ENCODE data around the gene PPP1R8. TPM values are rescaled to one million over a fixed set of nuclear protein-coding genes. Genes with fewer than 3 reads are reported as not detected.

PPP1R8 gene
- total and polyA plus RNA-seq, 8 donors = 0.58 to 40.0 (median 22.3) TPM

DNA sequence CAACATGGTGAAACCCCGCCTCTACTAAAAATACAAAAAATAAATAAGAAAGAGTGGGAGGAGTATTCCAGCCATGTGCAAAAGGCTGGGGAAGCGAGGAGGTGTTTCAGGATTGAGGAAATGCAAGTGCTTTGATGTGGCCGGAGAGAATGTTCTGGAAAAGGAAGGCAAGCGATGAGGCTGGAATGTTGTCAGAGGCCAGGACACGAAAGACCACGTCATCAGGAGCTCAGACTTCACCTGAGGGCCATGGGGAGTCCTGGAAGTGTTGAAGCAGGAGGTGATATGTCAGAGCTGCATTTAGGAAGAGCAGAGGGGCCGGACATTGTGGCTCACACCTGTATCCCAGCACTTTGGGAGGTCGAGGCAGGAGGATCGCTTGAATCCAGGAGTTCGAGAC, 30.9 kb downstream of the PPP1R8 start:
- H3K36me3 ChIP-seq = no peaks in the 10 kb centered on the region
- no peaks in the 10 kb centered on the region for H3K9me3 ChIP-seq
- H3K27me3 ChIP-seq = no peaks in the 10 kb centered on the region
- intact Hi-C loops (cut with DNase I; ENCODE audit: low total_unique reads) = loop anchor here (10.0 kb wide), 1 partner anchor 113 kb away; no protein-coding TSS in a partner anchor
- H3K27ac ChIP-seq = no peak overlapping the region
- no peak for TF ChIP-seq EP300 (IDR thresholded peaks at IDR 0.05)
- no peak for TF ChIP-seq CTCF (IDR thresholded peaks at IDR 0.05)
- no peak for TF ChIP-seq POLR2AphosphoS5 (IDR thresholded peaks at IDR 0.05)
- TF ChIP-seq POLR2A (IDR thresholded peaks at IDR 0.05) = no peak
- H3K4me3 ChIP-seq = no peak overlapping the region
- peaks cover 0 to 18% (median 3%) of the 10 kb centered on the region in 4 donors for H3K4me1 ChIP-seq
- WGBS, 5 donors = 86 to 89% (median 87%) methylated on average over 10 of the region's 10 CpGs
- DNase-seq = no peak

DNA sequence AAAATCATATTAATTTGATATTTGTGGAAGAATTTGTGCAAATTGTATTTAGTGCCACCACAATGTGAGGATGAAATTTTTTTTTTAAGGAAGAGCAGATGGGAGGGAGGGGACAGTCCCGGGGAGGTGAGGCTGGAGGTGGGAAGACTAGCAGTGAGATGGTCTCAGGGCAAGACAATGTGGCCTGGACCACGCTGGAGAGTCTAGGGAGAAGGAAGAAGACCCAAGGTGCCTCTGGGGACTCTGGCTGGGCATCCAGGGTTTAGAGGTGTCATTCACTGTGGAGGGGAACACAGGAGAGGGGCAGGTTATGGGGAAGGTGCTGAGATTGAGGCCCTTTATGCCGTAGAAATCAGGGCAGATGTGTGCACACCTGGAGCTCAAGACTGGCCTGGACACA, 31.4 kb downstream of the PPP1R8 start:
- Histone ChIP-seq H3K4me3 (no peak overlapping the region), H3K9me3 (no peaks in the 10 kb centered on the region), H3K27me3 (no peaks in the 10 kb centered on the region), H3K36me3 (no peaks in the 10 kb centered on the region), H3K27ac (peak overlapping the region in 2 of 5 donors; percentile 75 to 81), H3K4me1 (peaks cover 0 to 18% (median 3%) of the 10 kb centered on the region in 4 donors)
- no peak for DNase-seq
- 80 to 93% (median 87%) methylated on average over 3 of the region's 3 CpGs for WGBS, 5 donors
- intact Hi-C loops (cut with DNase I; ENCODE audit: low total_unique reads) = loop anchor here (10.0 kb wide), 1 partner anchor 113 kb away; no protein-coding TSS in a partner anchor
- TF ChIP-seq POLR2AphosphoS5 (IDR thresholded peaks at IDR 0.05) = no peak
- TF ChIP-seq EP300 (IDR thresholded peaks at IDR 0.05) = no peak
- TF ChIP-seq POLR2A (IDR thresholded peaks at IDR 0.05) = no peak
- no peak for TF ChIP-seq CTCF (IDR thresholded peaks at IDR 0.05)

DNA sequence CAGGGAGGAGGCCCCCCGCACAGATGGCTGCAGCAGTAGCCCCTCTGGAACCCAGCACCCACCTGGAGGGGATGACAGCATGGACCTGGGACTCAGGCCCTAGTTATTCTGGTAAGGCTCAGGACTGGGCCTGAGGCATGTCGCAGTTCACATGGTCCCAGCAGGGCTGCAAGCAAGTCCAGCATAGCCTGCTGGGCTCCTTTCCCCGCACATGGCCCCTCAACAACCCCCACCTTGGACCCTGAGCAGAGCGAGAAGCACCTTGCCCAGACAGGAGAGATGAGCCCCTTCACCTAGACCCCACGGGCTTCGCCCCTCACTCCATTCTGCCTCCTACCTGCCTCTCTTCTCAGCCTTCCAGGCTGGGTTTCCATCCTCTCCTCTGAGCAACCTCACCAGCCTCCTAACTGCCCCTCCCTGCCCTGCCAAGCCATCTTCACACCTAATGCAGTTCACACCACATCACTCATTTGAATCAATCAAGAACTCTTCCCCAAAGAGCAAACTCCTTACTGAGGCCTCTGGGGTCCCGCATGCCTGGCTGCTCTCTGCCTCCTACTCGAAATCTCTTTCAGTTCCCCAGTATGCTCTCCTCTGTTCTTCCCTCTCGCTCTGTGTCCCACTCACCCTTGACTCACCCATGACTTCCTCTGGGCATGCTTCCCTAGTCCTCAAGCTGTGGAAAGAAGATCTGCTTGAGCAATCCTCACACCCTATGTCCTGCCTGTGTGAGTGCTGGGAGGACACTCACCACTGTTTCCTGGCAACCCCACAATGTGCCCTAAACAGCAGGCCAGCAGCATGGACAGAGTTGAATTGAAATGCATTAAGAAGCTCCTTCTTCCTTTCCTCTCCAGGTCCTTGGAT, 32.3 kb downstream of the PPP1R8 start:
- H3K9me3 ChIP-seq = no peaks in the 10 kb centered on the region
- peaks cover 0 to 16% (median 3%) of the 10 kb centered on the region in 4 donors for H3K4me1 ChIP-seq
- no peak overlapping the region for H3K4me3 ChIP-seq
- H3K27ac ChIP-seq = peak overlapping the region in 4 of 5 donors; percentile 49 to 81 (median 63)
- intact Hi-C loops (cut with DNase I; ENCODE audit: low total_unique reads) = loop anchor here (10.0 kb wide), 1 partner anchor 112 kb away; no protein-coding TSS in a partner anchor
- H3K27me3 ChIP-seq = no peaks in the 10 kb centered on the region
- peak in 1 of 2 donors; percentile 74 for DNase-seq
- TF ChIP-seq CTCF (IDR thresholded peaks at IDR 0.05) (no peak), EP300 (IDR thresholded peaks at IDR 0.05) (no peak), POLR2A (IDR thresholded peaks at IDR 0.05) (no peak), POLR2AphosphoS5 (IDR thresholded peaks at IDR 0.05) (peak in 2 of 3 donors; percentile 49 to 66)
- no peaks in the 10 kb centered on the region for H3K36me3 ChIP-seq
- WGBS, 5 donors = 68 to 89% (median 88%) methylated on average over 7 to 9 of the region's 9 CpGs

DNA sequence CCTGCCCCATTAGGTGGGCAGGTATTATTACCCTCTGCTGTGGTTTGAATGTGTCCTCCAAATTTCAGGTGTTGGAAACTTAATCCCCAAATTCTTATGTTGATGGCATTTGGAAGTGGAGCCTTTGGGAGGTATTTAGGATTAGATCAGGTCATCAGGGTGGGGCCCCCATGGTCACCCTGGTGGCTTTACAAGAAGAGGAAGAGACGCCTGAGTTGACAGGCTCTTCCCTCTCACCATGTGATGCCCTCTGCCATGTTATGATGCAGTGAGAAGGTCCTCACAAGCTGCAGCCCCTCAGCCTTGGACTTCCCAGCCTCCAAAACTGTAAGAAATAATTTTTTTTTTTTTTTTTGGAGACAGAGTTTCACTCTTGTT, 32.9 kb downstream of the PPP1R8 start:
- Histone ChIP-seq H3K36me3 (no peaks in the 10 kb centered on the region), H3K4me3 (no peak overlapping the region), H3K27me3 (no peaks in the 10 kb centered on the region), H3K27ac (peak overlapping the region in 4 of 5 donors; percentile 38 to 81 (median 60)), H3K4me1 (peaks cover 0 to 13% (median under 1%) of the 10 kb centered on the region in 4 donors), H3K9me3 (no peaks in the 10 kb centered on the region)
- no peak for DNase-seq
- no peak for TF ChIP-seq EP300 (IDR thresholded peaks at IDR 0.05)
- TF ChIP-seq CTCF (IDR thresholded peaks at IDR 0.05) = no peak
- intact Hi-C loops (cut with DNase I; ENCODE audit: low total_unique reads) = loop anchor here (10.0 kb wide), 1 partner anchor 111 kb away; no protein-coding TSS in a partner anchor
- 81 to 100% (median 91%) methylated on average over 1 of the region's 1 CpG for WGBS, 5 donors

Data from stomach (tissue), 9 donors.